K562 (cell line): ENCODE data around the gene TGFB2. TPM values are rescaled to one million over a fixed set of nuclear protein-coding genes. Genes with fewer than 3 reads are reported as not detected.

Source experiments
- ATAC-seq: fragments of 200-7000 bp; cut with Tn5 transposase; 3 replicates; pipeline ENCODE4 v1.9.1; 2020; ENCODE audit warnings: moderate library complexity
- BruUV-seq: library from RNA; stranded (reverse); fragments of 400-500 nt; replicated peaks from 2 replicates; lab custom pipeline; 2021; lab: Mats Ljungman, UMichigan
- CTCF ChIA-PET: fragments of 300-600 bp; formaldehyde crosslinking; extraction: SDS; loops from one replicate; lab custom pipeline; 2021; ENCODE audit warnings: low intra/inter-chr PET ratio; lab: Yijun Ruan, JAX
- POLR2A ChIA-PET: fragments of 300-600, 350-650 bp; sonication (Branson Sonifier 250); formaldehyde crosslinking; extraction: SDS; loops from one replicate; lab custom pipeline; 2021; ENCODE audit warnings: antibody characterized with exemption, inconsistent platforms; lab: Yijun Ruan, JAX
- DNase-seq, 4 experiments: peaks; one replicate each; pipeline versions ENCODE4 v3.0.0 to v3.0.0-alpha.2; 2011 to 2018; ENCODE audit warnings: low spot score in 3 of 4, mixed read lengths in 3 of 4; ENCODE audit errors: extremely low read depth in 1 of 4
- FAIRE-seq: peaks from 2 replicates; lab custom pipeline; 2011; peaks lifted over from hg19 to GRCh38; lab: Jason Lieb, UNC
- H2AFZ ChIP-seq: 2 replicates; pipeline ENCODE4 v1.6.0; 2011; ENCODE audit warnings: low read depth, low read length, control low read depth, inconsistent platforms
- H3K27ac ChIP-seq: fragments of 200-600 bp; 3 replicates; pipeline ENCODE4 v1.8.0; 2011; ENCODE audit warnings: low read depth, mild to moderate bottlenecking, control low read depth, inconsistent platforms, low read length, moderate library complexity, mixed read lengths; ENCODE audit errors: extremely low read depth
- H3K27me3 ChIP-seq, 2 experiments: fragments of 300-600 bp in 1 of 2; 2 replicates in 1 of 2; 3 replicates in 1 of 2; pipeline versions ENCODE4 v1.6.0 to v1.8.0; 2011; ENCODE audit warnings: inconsistent platforms in 2 of 2, low read length in 2 of 2, mild to moderate bottlenecking in 1 of 2, mixed read lengths in 1 of 2, moderate library complexity in 1 of 2; ENCODE audit not compliant: control insufficient read depth in 2 of 2, insufficient read depth in 2 of 2
- H3K36me3 ChIP-seq: fragments of 300-600 bp; 3 replicates; pipeline ENCODE4 v1.8.0; 2011; ENCODE audit warnings: mild to moderate bottlenecking, low read length, inconsistent platforms; ENCODE audit not compliant: control insufficient read depth, insufficient read depth
- H3K4me1 ChIP-seq, 2 experiments: fragments of 200-600 bp in 1 of 2; replicated peaks in 1 of 2; 2 replicates in 1 of 2; 3 replicates in 1 of 2; pipeline versions ENCODE4 v1.5.1 to v1.8.0; 2011; ENCODE audit warnings: inconsistent platforms in 2 of 2, low read length in 2 of 2, mild to moderate bottlenecking in 1 of 2, mixed read lengths in 1 of 2, moderate library complexity in 1 of 2; ENCODE audit not compliant: control insufficient read depth in 2 of 2, insufficient read depth in 2 of 2
- H3K4me2 ChIP-seq: 2 replicates; pipeline ENCODE4 v1.6.1; 2011; ENCODE audit warnings: low read length, control low read depth, inconsistent platforms, mixed read lengths; ENCODE audit not compliant: insufficient read depth
- H3K4me3 ChIP-seq: fragments of 200-600 bp; sonication (generic), shearing (Covaris generic); 2 replicates; pipeline ENCODE4 v1.5.1; 2016; ENCODE audit warnings: control low read depth, inconsistent platforms
- H3K79me2 ChIP-seq: fragments of 200-600 bp; 3 replicates; pipeline ENCODE4 v1.8.0; 2011; ENCODE audit warnings: low read length, inconsistent platforms; ENCODE audit not compliant: control insufficient read depth, insufficient read depth
- H3K9ac ChIP-seq, 2 experiments: 2 replicates each; pipeline versions ENCODE4 v1.6.0 to v1.6.1; 2011; ENCODE audit warnings: low read depth in 2 of 2, low read length in 2 of 2, control low read depth in 1 of 2, inconsistent platforms in 1 of 2, mild to moderate bottlenecking in 1 of 2, mixed read lengths in 1 of 2; ENCODE audit not compliant: insufficient read depth in 1 of 2
- H3K9me1 ChIP-seq: one replicate; pipeline ENCODE4 v1.6.0; 2011; ENCODE audit warnings: inconsistent platforms, mild to moderate bottlenecking, low read length, moderate library complexity; ENCODE audit not compliant: control insufficient read depth, insufficient read depth
- H3K9me3 ChIP-seq: replicated peaks from 2 replicates; pipeline ENCODE4 v1.5.1; 2011; ENCODE audit warnings: low read depth, low read length, inconsistent platforms; ENCODE audit not compliant: control insufficient read depth, insufficient read depth
- H4K20me1 ChIP-seq: replicated peaks from 2 replicates; pipeline ENCODE4 v1.6.1; 2011; ENCODE audit warnings: low read length, inconsistent platforms, mixed read lengths; ENCODE audit not compliant: control insufficient read depth, insufficient read depth
- ARNT ChIP-seq, 2 experiments: fragments of 450-650 bp; IDR thresholded peaks; 2 replicates each; pipeline ENCODE4 v1.6.1; 2016; ENCODE audit warnings: mild to moderate bottlenecking in 1 of 2
- CBX2 ChIP-seq: fragments of 200-600 bp; sonication (generic); IDR thresholded peaks from one replicate; pipeline ENCODE4 v1.6.1; 2012; ENCODE audit warnings: mild to moderate bottlenecking, low read length, inconsistent platforms; ENCODE audit not compliant: insufficient read depth, poor library complexity, severe bottlenecking
- DACH1 ChIP-seq: fragments of 450-650 bp; IDR thresholded peaks from 2 replicates; pipeline ENCODE4 v1.6.1; 2018; ENCODE audit not compliant: partially characterized antibody
- EP400 ChIP-seq: fragments of 450-650 bp; IDR thresholded peaks from 2 replicates; pipeline ENCODE4 v1.6.1; 2017; ENCODE audit warnings: antibody characterized with exemption, mild to moderate bottlenecking, moderate library complexity
- FOXP4 ChIP-seq: sonication (generic); formaldehyde crosslinking; IDR thresholded peaks from 2 replicates; pipeline ENCODE4 v1.8.0; 2022; ENCODE audit warnings: mild to moderate bottlenecking, missing genetic modification reagents, borderline replicate concordance
- HIVEP1 ChIP-seq: fragments of 250-450 bp; sonication (Bioruptor Pico); IDR thresholded peaks from 2 replicates; pipeline ENCODE4 v1.4.0; 2020; ENCODE audit warnings: mild to moderate bottlenecking
- IRF1 ChIP-seq: sonication (generic); formaldehyde crosslinking; IDR thresholded peaks from 2 replicates; pipeline ENCODE4 v1.8.0; 2022; ENCODE audit warnings: missing genetic modification reagents, mild to moderate bottlenecking, borderline replicate concordance
- JUN ChIP-seq, 2 experiments: sonication (generic) in 1 of 2; formaldehyde crosslinking in 1 of 2; IDR thresholded peaks; 2 replicates each; pipeline versions ENCODE4 v1.6.1 to v1.8.0; 2012 to 2022; ENCODE audit warnings: borderline replicate concordance in 2 of 2, mild to moderate bottlenecking in 2 of 2, improper control_type of control experiment in 1 of 2, low read depth in 1 of 2, low read length in 1 of 2, missing genetic modification reagents in 1 of 2
- KLF6 ChIP-seq: fragments of 250-450 bp; sonication (Bioruptor Pico); IDR thresholded peaks from 2 replicates; pipeline ENCODE4 v1.4.0; 2020; ENCODE audit warnings: mild to moderate bottlenecking, moderate library complexity, borderline replicate concordance
- LCOR ChIP-seq: sonication (generic); formaldehyde crosslinking; IDR thresholded peaks from 2 replicates; pipeline ENCODE4 v1.8.0; 2022; ENCODE audit warnings: mild to moderate bottlenecking, missing genetic modification reagents
- MED1 ChIP-seq: sonication (generic); formaldehyde crosslinking; IDR thresholded peaks from 2 replicates; pipeline ENCODE4 v1.8.1; 2023; ENCODE audit warnings: missing genetic modification reagents, borderline replicate concordance
- MEF2A ChIP-seq: IDR thresholded peaks from 2 replicates; pipeline ENCODE4 v1.6.1; 2011; ENCODE audit warnings: low read depth, mild to moderate bottlenecking, low read length, moderate library complexity; ENCODE audit not compliant: control insufficient read depth
- PHF20 ChIP-seq: fragments of 450-650 bp; IDR thresholded peaks from 2 replicates; pipeline ENCODE4 v1.6.1; 2018; ENCODE audit not compliant: partially characterized antibody
- PRPF4 ChIP-seq: fragments of 200-400 bp; formaldehyde crosslinking; IDR thresholded peaks from one replicate; pipeline ENCODE4 v1.6.1; 2017; ENCODE audit warnings: low read length, low read depth, mild to moderate bottlenecking; ENCODE audit not compliant: insufficient read depth, poor library complexity, severe bottlenecking
- SNRNP70 ChIP-seq: fragments of 200-400 bp; formaldehyde crosslinking; optimal IDR thresholded peaks from 2 replicates; pipeline ENCODE3; 2017; ENCODE audit warnings: low read depth, low read length
- TAF9B ChIP-seq: fragments of 450-650 bp; IDR thresholded peaks from 2 replicates; pipeline ENCODE4 v1.6.1; 2018; ENCODE audit warnings: mild to moderate bottlenecking; ENCODE audit not compliant: partially characterized antibody
- TBP ChIP-seq: optimal IDR thresholded peaks from 2 replicates; pipeline ENCODE3; 2011; ENCODE audit warnings: low read depth, low read length, improper control_type of control experiment
- XRCC5 ChIP-seq: fragments of 200-400 bp; formaldehyde crosslinking; IDR thresholded peaks from 2 replicates; pipeline ENCODE4 v1.6.1; 2017; ENCODE audit warnings: low read depth, mild to moderate bottlenecking, low read length
- ZNF561 ChIP-seq: fragments of 450-650 bp; formaldehyde crosslinking; conservative IDR thresholded peaks from 2 replicates; pipeline ENCODE4 v1.4.0; 2020; ENCODE audit warnings: mild to moderate bottlenecking, moderate library complexity
- ZNF780A ChIP-seq: fragments of 250-450 bp; sonication (Bioruptor Pico); IDR thresholded peaks from 2 replicates; pipeline ENCODE4 v1.5.0; 2021; ENCODE audit warnings: mild to moderate bottlenecking
- WGBS: fragments of 100-300 bp; shearing (Covaris generic); methylation state at CpG from one replicate; pipeline ENCODE4 v1.1.6; 2016; ENCODE audit warnings: low coverage, mixed read lengths; ENCODE audit not compliant: insufficient coverage; ENCODE audit errors: missing lambda C conversion rate; 5-methylcytosine and 5-hydroxymethylcytosine counted together
- in situ Hi-C: fragments of 300-500 bp; cut with MboI; formaldehyde crosslinking; loops from 4 replicates; pipeline ENCODE4 v1.15.0; 2018; ENCODE audit warnings: inconsistent platforms, mixed read lengths
- intact Hi-C: fragments of 100-400 bp; cut with micrococcal nuclease; formaldehyde crosslinking; loops from 2 replicates; pipeline ENCODE4 v1.14.2; 2022
- polyA plus RNA-seq, 8 experiments: library from polyadenylated mRNA; depleted of rRNA in 4 of 8; stranded (reverse) in 5 of 8; unstranded in 3 of 8; fragments of >200 nt; fragmentation: Nextera tagmentation in 2 of 8; fragmentation: Illumina TruSeq in 1 of 8; extraction: Ambion mirVana in 2 of 8; extraction: Trizol in 1 of 8; gene quantifications; 2 replicates each; pipeline versions ENCODE4 v1.2.1 to v1.2.3, GENCODE V29; 2011 to 2014; ENCODE audit warnings: inconsistent platforms in 1 of 8, missing spikeins in 1 of 8
- total RNA-seq, 7 experiments: library from RNA; depleted of rRNA in 6 of 7; stranded (reverse); fragments of >200 nt in 6 of 7; fragmentation: Illumina TruSeq in 2 of 7; extraction: Trizol in 2 of 7; gene quantifications; 2 replicates each; pipeline versions ENCODE4 v1.2.1 to v1.2.3, GENCODE V29; 2011 to 2021; ENCODE audit warnings: low replicate concordance in 1 of 7

Gene TGFB2
- total and polyA plus RNA-seq, 9 of the 15 experiments (the other 6 are each of a cell fraction or from before 2014, with no cell fraction given): 0.03 to 0.41 (median 0.11) TPM; not detected in 3

GRCh38 chr1:218435528-218435927 is 90.4 kb downstream of the TGFB2 start:
- WGBS: 2% methylated on average over 5 of the region's 5 CpGs
- TF ChIP-seq MED1 (no peak), CBX2 (no peak), DACH1 (no peak), HIVEP1 (CRISPR knock-in tag) (no peak), MEF2A (no peak), FOXP4 (CRISPR knock-in tag) (no peak), JUN (IDR thresholded peaks at IDR 0.05; ENCODE audit: borderline replicate concordance, low read depth, low read length) (no peak), JUN (CRISPR knock-in tag; IDR thresholded peaks at IDR 0.05; ENCODE audit: borderline replicate concordance) (no peak), PRPF4 (no peak), TAF9B (no peak), ARNT (IDR thresholded peaks at IDR 0.05) (no peak), LCOR (no peak), EP400 (no peak), XRCC5 (no peak), SNRNP70 (no peak), KLF6 (CRISPR knock-in tag) (no peak), PHF20 (no peak), IRF1 (no peak), TBP (no peak), ZNF780A (CRISPR knock-in tag) (no peak), ZNF561 (CRISPR knock-in tag) (no peak)
- Histone ChIP-seq H3K9me1 (no peaks in the 10 kb centered on the region), H3K27me3 (peaks cover 4 to 6% of the 10 kb centered on the region in 2 experiments; a peak in 3 of 5 replicates), H3K4me3 (no peak overlapping the region), H3K9me3 (no peaks in the 10 kb centered on the region), H3K4me1 (no peaks in the 10 kb centered on the region), H3K79me2 (no peaks in the 10 kb centered on the region), H3K9ac (no peak overlapping the region), H4K20me1 (no peaks in the 10 kb centered on the region), H3K36me3 (no peaks in the 10 kb centered on the region), H3K27ac (no peak overlapping the region), H2AFZ (no peak overlapping the region), H3K4me2 (no peak overlapping the region)
- CTCF ChIA-PET: no interaction called here
- POLR2A ChIA-PET: no interaction called here
- FAIRE-seq (no peak), DNase-seq (no peak), ATAC-seq (no peak)
- no TSS peak for BruUV-seq
- intact Hi-C loops (no loop called here), in situ Hi-C loops (no loop called here)
